ENCODE data around the gene NUBPL.

- TF ChIP-seq POLR2AphosphoS5 (IDR thresholded peaks at IDR 0.05) (no peak), POLR2A (IDR thresholded peaks at IDR 0.05) (no peak)
These were observed 201.8 kb downstream of the NUBPL start for GRCh38 chr14:31763041-31763440.

All from sigmoid colon (tissue), 4 donors.